ENCODE data around the gene HYCC2. TPM values are rescaled to one million over a fixed set of nuclear protein-coding genes. Genes with fewer than 3 reads are reported as not detected.

Gene HYCC2
- total RNA-seq, 2 experiments from 2014 or later: 35.9 to 40.2 TPM

GRCh38 chr2:201111096-201111495 is 39.6 kb upstream of the HYCC2 start:
- ATAC-seq: no peak
- POLR2A ChIA-PET: interaction anchor here (0.7 kb wide), 1 partner anchor 246 kb away, joined by 3 read pairs; the partner anchor contains the start of gene CLK1
- peaks cover 20% of the 10 kb centered on the region for H3K4me1 Mint-ChIP-seq (ENCODE audit: low read depth)
- H3K4me3 Mint-ChIP-seq: no peak overlapping the region
- CTCF ChIA-PET: no interaction called here
- H3K36me3 Mint-ChIP-seq (ENCODE audit: low read depth): peaks cover 10% of the 10 kb centered on the region
- peaks cover 5% of the 10 kb centered on the region for H3K27me3 Mint-ChIP-seq (ENCODE audit: low read depth)
- no peaks in the 10 kb centered on the region for H3K9me3 Mint-ChIP-seq (ENCODE audit: insufficient read depth)
- DNase-seq: no peak
- no peak overlapping the region for H3K27ac Mint-ChIP-seq

- Mint-ChIP-seq H3K4me1 (ENCODE audit: low read depth) (peaks cover 17% of the 10 kb centered on the region), H3K9me3 (ENCODE audit: insufficient read depth) (no peaks in the 10 kb centered on the region), H3K27ac (no peak overlapping the region), H3K27me3 (ENCODE audit: low read depth) (peaks cover 5% of the 10 kb centered on the region), H3K4me3 (no peak overlapping the region), H3K36me3 (ENCODE audit: low read depth) (peaks cover 8% of the 10 kb centered on the region)
- DNase-seq (no peak), ATAC-seq (no peak)
- ChIA-PET CTCF (no interaction called here), POLR2A (interaction anchor here (0.7 kb wide), 1 partner anchor 246 kb away, joined by 3 read pairs; the partner anchor contains the start of gene CLK1)
Observed at GRCh38 chr2:201110615-201111014, 39.1 kb upstream of the HYCC2 start.

GRCh38 chr2:201109186-201109585 is 37.7 kb upstream of the HYCC2 start:
- ChIA-PET CTCF (no interaction called here), POLR2A (interaction anchor here (3.8 kb wide), 1 partner anchor 8 kb away, joined by 25 read pairs; the partner anchor contains the start of gene CFLAR)
- Mint-ChIP-seq H3K27me3 (ENCODE audit: low read depth) (peaks cover 5% of the 10 kb centered on the region), H3K4me1 (ENCODE audit: low read depth) (peaks cover 4% of the 10 kb centered on the region), H3K9me3 (ENCODE audit: insufficient read depth) (no peaks in the 10 kb centered on the region), H3K4me3 (no peak overlapping the region), H3K27ac (no peak overlapping the region), H3K36me3 (ENCODE audit: low read depth) (no peaks in the 10 kb centered on the region)
- no peak for DNase-seq
- no peak for ATAC-seq

- no peaks in the 10 kb centered on the region for H3K36me3 Mint-ChIP-seq (ENCODE audit: low read depth)
- H3K27ac Mint-ChIP-seq: no peak overlapping the region
- no peak overlapping the region for H3K4me3 Mint-ChIP-seq
- ATAC-seq: no peak
- CTCF ChIA-PET: interaction anchor here (0.8 kb wide), 1 partner anchor 49 kb away, joined by 3 read pairs; no protein-coding TSS in a partner anchor
- POLR2A ChIA-PET: interaction anchor here (0.7 to 3.8 kb wide), 2 partner anchors 9 to 365 kb away, joined by 5 to 25 read pairs; partner anchors contain the start of gene CFLAR
- H3K27me3 Mint-ChIP-seq (ENCODE audit: low read depth): peaks cover 5% of the 10 kb centered on the region
- peaks cover 2% of the 10 kb centered on the region for H3K4me1 Mint-ChIP-seq (ENCODE audit: low read depth)
- no peak for DNase-seq
- H3K9me3 Mint-ChIP-seq (ENCODE audit: insufficient read depth): no peaks in the 10 kb centered on the region
Observed at GRCh38 chr2:201108341-201108740, 36.9 kb upstream of the HYCC2 start.

GRCh38 chr2:201107624-201108023 is 36.2 kb upstream of the HYCC2 start:
- ATAC-seq: no peak
- no peaks in the 10 kb centered on the region for H3K9me3 Mint-ChIP-seq (ENCODE audit: insufficient read depth)
- H3K27ac Mint-ChIP-seq: no peak overlapping the region
- peaks cover 2% of the 10 kb centered on the region for H3K4me1 Mint-ChIP-seq (ENCODE audit: low read depth)
- CTCF ChIA-PET: interaction anchor here (0.6 to 1.1 kb wide), 3 partner anchors 8 to 206 kb away, joined by 3 read pairs; partner anchors contain the start of gene CFLAR
- H3K4me3 Mint-ChIP-seq: no peak overlapping the region
- H3K27me3 Mint-ChIP-seq (ENCODE audit: low read depth): peaks cover 5% of the 10 kb centered on the region
- DNase-seq: no peak
- no peaks in the 10 kb centered on the region for H3K36me3 Mint-ChIP-seq (ENCODE audit: low read depth)
- POLR2A ChIA-PET: interaction anchor here (3.8 kb wide), 1 partner anchor 10 kb away, joined by 25 read pairs; the partner anchor contains the start of gene CFLAR

- CTCF ChIA-PET: interaction anchor here (1.0 kb wide), 1 partner anchor 52 kb away, joined by 3 read pairs; no protein-coding TSS in a partner anchor
- POLR2A ChIA-PET: interaction anchor here (1.0 kb wide), 1 partner anchor 9 kb away, joined by 3 read pairs; no protein-coding TSS in a partner anchor
Observed at GRCh38 chr2:201105759-201106158, 34.3 kb upstream of the HYCC2 start.

GRCh38 chr2:201100497-201100896 is 29.0 kb upstream of the HYCC2 start:
- CTCF ChIA-PET: interaction anchor here (1.4 to 1.5 kb wide), 2 partner anchors 15 to 31 kb away, joined by 4 to 5 read pairs; partner anchors contain the start of gene CFLAR
- Mint-ChIP-seq H3K4me3 (no peak overlapping the region), H3K27ac (no peak overlapping the region), H3K27me3 (ENCODE audit: low read depth) (no peaks in the 10 kb centered on the region), H3K4me1 (ENCODE audit: low read depth) (no peaks in the 10 kb centered on the region), H3K9me3 (ENCODE audit: insufficient read depth) (no peaks in the 10 kb centered on the region), H3K36me3 (ENCODE audit: low read depth) (no peaks in the 10 kb centered on the region)
- DNase-seq (no peak), ATAC-seq (no peak)
- POLR2A ChIA-PET: interaction anchor here (0.6 kb wide), 1 partner anchor 17 kb away, joined by 5 read pairs; no protein-coding TSS in a partner anchor

More at GRCh38 chr2:201105759-201106158, 34.3 kb upstream of the HYCC2 start:
- DNase-seq (no peak), ATAC-seq (no peak)
- H3K4me3 Mint-ChIP-seq: no peak overlapping the region
- no peak overlapping the region for H3K27ac Mint-ChIP-seq
- H3K27me3 Mint-ChIP-seq (ENCODE audit: low read depth): peaks cover 5% of the 10 kb centered on the region
- H3K9me3 Mint-ChIP-seq (ENCODE audit: insufficient read depth): no peaks in the 10 kb centered on the region
- H3K36me3 Mint-ChIP-seq (ENCODE audit: low read depth): no peaks in the 10 kb centered on the region
- peaks cover 2% of the 10 kb centered on the region for H3K4me1 Mint-ChIP-seq (ENCODE audit: low read depth)

GRCh38 chr2:201093573-201093972 is 22.1 kb upstream of the HYCC2 start:
- H3K36me3 Mint-ChIP-seq (ENCODE audit: low read depth): peaks cover 12% of the 10 kb centered on the region
- peaks cover 2% of the 10 kb centered on the region for H3K4me1 Mint-ChIP-seq (ENCODE audit: low read depth)
- ATAC-seq (no peak), DNase-seq (no peak)
- POLR2A ChIA-PET: no interaction called here
- no peak overlapping the region for H3K4me3 Mint-ChIP-seq
- CTCF ChIA-PET: no interaction called here
- H3K27me3 Mint-ChIP-seq (ENCODE audit: low read depth): no peaks in the 10 kb centered on the region
- H3K27ac Mint-ChIP-seq: no peak overlapping the region
- H3K9me3 Mint-ChIP-seq (ENCODE audit: insufficient read depth): no peaks in the 10 kb centered on the region

GRCh38 chr2:201090574-201090973 is 19.1 kb upstream of the HYCC2 start:
- no peaks in the 10 kb centered on the region for H3K27me3 Mint-ChIP-seq (ENCODE audit: low read depth)
- ChIA-PET CTCF (interaction anchor here (1.3 to 1.6 kb wide), 2 partner anchors 21 to 68 kb away, joined by 3 to 4 read pairs; no protein-coding TSS in a partner anchor), POLR2A (interaction anchor here (0.6 kb wide), 1 partner anchor 276 kb away, joined by 4 read pairs; no protein-coding TSS in a partner anchor)
- ATAC-seq: no peak
- no peak for DNase-seq
- no peaks in the 10 kb centered on the region for H3K9me3 Mint-ChIP-seq (ENCODE audit: insufficient read depth)
- H3K4me3 Mint-ChIP-seq: no peak overlapping the region
- no peak overlapping the region for H3K27ac Mint-ChIP-seq
- H3K4me1 Mint-ChIP-seq (ENCODE audit: low read depth): peaks cover 2% of the 10 kb centered on the region
- peaks cover 28% of the 10 kb centered on the region for H3K36me3 Mint-ChIP-seq (ENCODE audit: low read depth)

- POLR2A ChIA-PET: no interaction called here
- no peaks in the 10 kb centered on the region for H3K27me3 Mint-ChIP-seq (ENCODE audit: low read depth)
- no peaks in the 10 kb centered on the region for H3K4me1 Mint-ChIP-seq (ENCODE audit: low read depth)
- no peak overlapping the region for H3K27ac Mint-ChIP-seq
- no peaks in the 10 kb centered on the region for H3K9me3 Mint-ChIP-seq (ENCODE audit: insufficient read depth)
- CTCF ChIA-PET: interaction anchor here (1.2 kb wide), 1 partner anchor 16 kb away, joined by 4 read pairs; no protein-coding TSS in a partner anchor
- H3K36me3 Mint-ChIP-seq (ENCODE audit: low read depth): peaks cover 40% of the 10 kb centered on the region
- no peak for ATAC-seq
- H3K4me3 Mint-ChIP-seq: no peak overlapping the region
- no peak for DNase-seq
Observed at GRCh38 chr2:201084863-201085262, 13.4 kb upstream of the HYCC2 start.

- no peaks in the 10 kb centered on the region for H3K27me3 Mint-ChIP-seq (ENCODE audit: low read depth)
- no peak overlapping the region for H3K27ac Mint-ChIP-seq
- ATAC-seq: no peak
- CTCF ChIA-PET: interaction anchor here (1.0 kb wide), 1 partner anchor 108 kb away, joined by 3 read pairs; the partner anchor contains the start of gene CASP10
- H3K36me3 Mint-ChIP-seq (ENCODE audit: low read depth): peaks cover 14% of the 10 kb centered on the region
- no peak overlapping the region for H3K4me3 Mint-ChIP-seq
- H3K9me3 Mint-ChIP-seq (ENCODE audit: insufficient read depth): no peaks in the 10 kb centered on the region
- H3K4me1 Mint-ChIP-seq (ENCODE audit: low read depth): peaks cover 28% of the 10 kb centered on the region
- no peak for DNase-seq
- POLR2A ChIA-PET: interaction anchor here (1.1 to 1.3 kb wide), 2 partner anchors 42 to 158 kb away, joined by 4 to 5 read pairs; no protein-coding TSS in a partner anchor
Observed at GRCh38 chr2:201074996-201075395, 3.5 kb upstream of the HYCC2 start.

GRCh38 chr2:201073071-201073470 is 1.6 kb upstream of the HYCC2 start:
- Mint-ChIP-seq H3K27ac (peak overlapping the region; percentile 9), H3K9me3 (ENCODE audit: insufficient read depth) (no peaks in the 10 kb centered on the region), H3K4me3 (peak overlapping the region; percentile 68), H3K27me3 (ENCODE audit: low read depth) (no peaks in the 10 kb centered on the region), H3K4me1 (ENCODE audit: low read depth) (peaks cover 41% of the 10 kb centered on the region), H3K36me3 (ENCODE audit: low read depth) (peaks cover 12% of the 10 kb centered on the region)
- CTCF ChIA-PET: interaction anchor here (1.1 to 6.5 kb wide), 2 partner anchors 104 to 167 kb away, joined by 3 to 101 read pairs; no protein-coding TSS in a partner anchor
- DNase-seq (no peak), ATAC-seq (no peak)
- POLR2A ChIA-PET: interaction anchor here (1.3 to 5.8 kb wide), 4 partner anchors 9 to 183 kb away, joined by 3 to 70 read pairs (median 5); partner anchors contain the start of genes CFLAR and ORC2
